GM12892 (cell line): ENCODE results near the gene TMEM18.

Experiments
- DNase-seq: peaks from one replicate; pipeline ENCODE4 v3.0.0; 2011; ENCODE audit not compliant: insufficient read length
- FAIRE-seq: peaks from 2 replicates; lab custom pipeline; 2011; peaks lifted over from hg19 to GRCh38; lab: Jason Lieb, UNC
- POLR2A ChIP-seq: IDR thresholded peaks from 2 replicates; pipeline ENCODE4 v1.6.1; 2011; ENCODE audit warnings: low read depth, low read length, control low read depth
- POLR2AphosphoS5 ChIP-seq: IDR thresholded peaks from 2 replicates; pipeline ENCODE4 v1.6.1; 2011; ENCODE audit warnings: low read depth, low read length, control low read depth
- TAF1 ChIP-seq: IDR thresholded peaks from 2 replicates; pipeline ENCODE4 v1.6.1; 2011; ENCODE audit warnings: low read depth, mild to moderate bottlenecking, control low read depth, low read length, borderline replicate concordance

TMEM18 gene

DNA sequence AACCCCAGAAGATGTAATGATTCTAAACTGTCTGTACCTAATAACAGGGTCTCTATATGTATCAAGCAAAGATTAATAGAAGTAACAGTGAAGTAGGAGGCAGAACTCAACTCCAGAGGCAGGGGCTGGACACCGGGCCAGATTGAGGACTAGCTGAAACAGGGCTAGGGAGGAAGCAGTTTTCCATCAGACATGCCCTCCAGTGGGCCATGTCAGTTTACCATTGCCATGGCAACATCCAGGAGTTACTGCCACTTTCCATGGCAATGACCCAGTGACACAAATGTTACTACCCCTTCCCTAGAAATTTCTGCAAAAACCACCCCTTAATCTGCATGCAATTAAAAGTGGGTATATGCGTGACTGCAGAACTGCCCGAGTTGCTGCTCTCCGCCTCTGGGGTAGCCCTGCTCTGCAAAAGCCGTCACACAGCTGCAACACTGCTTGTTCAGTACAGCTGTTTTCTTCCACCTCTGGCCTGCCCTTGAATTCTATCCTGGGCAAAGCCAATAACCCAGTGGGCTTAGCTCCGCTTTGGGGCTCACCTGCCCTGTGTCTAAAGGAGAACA is 58.7 kb downstream of the TMEM18 start:
- TF ChIP-seq POLR2A (no peak), TAF1 (no peak), POLR2AphosphoS5 (no peak)
- FAIRE-seq (no peak), DNase-seq (no peak)

DNA sequence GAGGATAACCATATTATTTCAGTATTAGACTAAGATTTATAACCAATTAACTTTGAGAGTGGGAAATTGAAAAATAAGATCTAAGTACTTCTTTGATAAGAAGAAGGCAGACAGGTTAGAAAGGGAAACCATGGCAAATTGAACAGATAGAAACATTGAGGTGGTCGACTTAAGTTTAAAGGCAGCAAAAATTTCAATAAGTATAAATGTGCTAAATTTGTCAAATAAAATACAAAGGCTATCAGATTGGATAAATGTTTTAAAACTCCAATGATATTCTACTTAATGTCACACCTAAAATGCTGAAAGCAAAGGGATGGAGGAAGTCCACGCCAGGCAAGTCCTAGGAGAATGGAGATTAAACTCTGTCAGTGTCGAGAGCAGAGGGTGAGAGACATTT is 59.2 kb downstream of the TMEM18 start:
- TF ChIP-seq POLR2A: no peak
- TF ChIP-seq POLR2AphosphoS5: no peak
- no peak for TF ChIP-seq TAF1
- DNase-seq (no peak), FAIRE-seq (no peak)
